ENCODE results near the gene TMEM190.

The TMEM190 gene

DNA sequence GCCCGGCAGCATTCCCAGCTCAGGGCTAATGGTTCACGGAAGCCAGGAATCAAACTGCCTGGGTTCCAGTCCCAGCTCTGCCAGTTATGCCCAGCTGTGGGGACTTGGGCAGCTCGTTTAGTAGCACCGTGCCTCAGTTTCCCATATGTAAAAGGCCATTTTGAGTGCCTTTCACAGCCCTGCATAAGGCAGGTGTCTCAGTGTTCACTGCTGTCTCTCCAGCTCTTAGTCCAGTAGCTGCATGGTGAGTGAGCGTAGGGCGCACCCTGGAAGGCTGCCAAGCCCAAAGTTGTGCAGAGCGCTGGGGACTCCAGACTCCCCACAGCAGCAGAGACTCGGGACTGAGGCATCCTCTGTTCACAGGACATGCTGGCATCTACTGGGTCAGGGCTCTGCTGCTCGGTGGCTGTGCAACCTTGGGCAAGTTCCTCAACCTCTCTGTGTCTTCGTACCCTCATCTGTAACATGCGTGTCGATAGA lies 14.6 kb downstream of the TMEM190 start:
- no CpG with 5 or more reads among the region's 12 CpGs for WGBS (ENCODE audit: extremely low coverage, insufficient coverage, insufficient read length)
- Histone ChIP-seq H4K91ac (ENCODE audit: low read depth, low read length) (no peak overlapping the region), H2BK5ac (ENCODE audit: low read depth, low read length, poor library complexity) (no peak overlapping the region)

DNA sequence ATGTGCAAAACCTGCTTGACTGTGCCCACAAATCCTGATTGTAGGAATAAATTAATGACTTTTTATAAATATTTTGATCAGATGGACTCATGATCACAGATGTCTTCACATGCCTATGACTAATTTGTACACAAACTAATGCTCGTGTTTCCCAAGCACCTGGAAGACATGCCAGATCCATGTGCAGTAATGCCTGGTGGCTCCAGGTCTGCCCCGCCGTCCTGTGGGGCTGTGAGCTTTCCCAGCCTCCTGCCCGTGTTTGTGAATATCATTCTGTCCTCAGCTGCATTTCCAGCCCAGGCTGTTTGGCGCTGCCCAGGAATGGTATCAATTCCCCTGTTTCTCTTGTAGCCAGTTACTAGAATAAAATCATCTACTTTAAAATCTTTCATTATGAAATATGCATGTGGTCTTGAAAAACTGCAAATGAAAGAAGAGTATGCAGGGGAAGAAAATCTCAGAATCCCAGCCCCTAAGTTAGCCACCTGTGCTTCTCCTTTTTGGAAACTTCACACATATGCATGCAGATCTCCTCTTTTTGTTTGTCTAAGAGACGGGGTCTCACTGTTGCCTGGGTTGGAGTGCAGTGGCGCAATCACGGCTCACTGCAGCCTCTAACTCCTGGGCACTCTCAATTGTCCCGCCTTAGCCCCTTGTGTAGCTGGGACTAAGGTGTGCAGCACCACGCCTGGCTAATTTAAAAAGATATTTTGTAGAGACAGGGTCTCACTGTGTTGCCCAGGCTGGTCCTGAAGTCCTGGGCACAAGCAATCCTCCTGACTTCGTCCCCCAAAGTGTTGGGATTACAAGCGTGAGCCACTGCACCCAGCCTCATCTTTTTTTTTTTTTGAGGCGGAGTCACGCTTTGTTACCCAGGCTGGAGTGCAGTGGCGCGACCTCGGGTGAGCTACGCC lies 15.3 kb downstream of the TMEM190 start:
- WGBS (ENCODE audit: extremely low coverage, insufficient coverage, insufficient read length), result no CpG with 5 or more reads among the region's 18 CpGs
- H4K12ac ChIP-seq (ENCODE audit: low read depth, low read length), result no peak overlapping the region

More for the DNA sequence above, 14.6 kb downstream of the TMEM190 start:
- H3K27ac ChIP-seq (ENCODE audit: low read depth, low read length), result no peak overlapping the region
- no peak overlapping the region for H3K4ac ChIP-seq (ENCODE audit: low read depth, low read length)
- H3K18ac ChIP-seq (ENCODE audit: low read length), result no peak overlapping the region
- peaks cover 46 to 47% of the 10 kb centered on the region in 2 experiments for H3K36me3 ChIP-seq (ENCODE audit: control insufficient read depth in 1 of 2, insufficient read depth in 2 of 2, low read length in 2 of 2)
- no peak overlapping the region for H3K14ac ChIP-seq (ENCODE audit: low read length)
- no peak overlapping the region for H2AFZ ChIP-seq (ENCODE audit: insufficient read depth, low read length, poor library complexity)
- no peaks in the 10 kb centered on the region for H3K27me3 ChIP-seq (ENCODE audit: insufficient read depth, low read length)
- H3K4me2 ChIP-seq (ENCODE audit: low read length), result no peak overlapping the region
- no peak overlapping the region for H3K23ac ChIP-seq (ENCODE audit: low read length)
- no peak overlapping the region for H2BK120ac ChIP-seq (ENCODE audit: insufficient read depth, low read length, poor library complexity)
- H3K4me3 ChIP-seq (ENCODE audit: low read depth, low read length), result no peak overlapping the region
- peaks cover 23 to 30% of the 10 kb centered on the region in 2 experiments for H3K4me1 ChIP-seq (ENCODE audit: control insufficient read depth in 1 of 2, insufficient read depth in 2 of 2, low read length in 2 of 2)
- H4K8ac ChIP-seq (ENCODE audit: low read depth, low read length), result no peak overlapping the region
- no peak overlapping the region for H2AK5ac ChIP-seq (ENCODE audit: low read length)
- H2BK12ac ChIP-seq (ENCODE audit: low read length), result no peak overlapping the region
- peaks cover 2% of the 10 kb centered on the region for H3K79me1 ChIP-seq (ENCODE audit: low read length)
- peaks cover 19% of the 10 kb centered on the region for H3K79me2 ChIP-seq (ENCODE audit: control insufficient read depth, insufficient read depth, low read length, poor library complexity)
- H3K9me3 ChIP-seq (ENCODE audit: insufficient read depth, low read depth, low read length), result no peaks in the 10 kb centered on the region
- no peak overlapping the region for H4K12ac ChIP-seq (ENCODE audit: low read depth, low read length)
- H3K9ac ChIP-seq (ENCODE audit: low read length), result no peak overlapping the region
- no peak for DNase-seq

DNA sequence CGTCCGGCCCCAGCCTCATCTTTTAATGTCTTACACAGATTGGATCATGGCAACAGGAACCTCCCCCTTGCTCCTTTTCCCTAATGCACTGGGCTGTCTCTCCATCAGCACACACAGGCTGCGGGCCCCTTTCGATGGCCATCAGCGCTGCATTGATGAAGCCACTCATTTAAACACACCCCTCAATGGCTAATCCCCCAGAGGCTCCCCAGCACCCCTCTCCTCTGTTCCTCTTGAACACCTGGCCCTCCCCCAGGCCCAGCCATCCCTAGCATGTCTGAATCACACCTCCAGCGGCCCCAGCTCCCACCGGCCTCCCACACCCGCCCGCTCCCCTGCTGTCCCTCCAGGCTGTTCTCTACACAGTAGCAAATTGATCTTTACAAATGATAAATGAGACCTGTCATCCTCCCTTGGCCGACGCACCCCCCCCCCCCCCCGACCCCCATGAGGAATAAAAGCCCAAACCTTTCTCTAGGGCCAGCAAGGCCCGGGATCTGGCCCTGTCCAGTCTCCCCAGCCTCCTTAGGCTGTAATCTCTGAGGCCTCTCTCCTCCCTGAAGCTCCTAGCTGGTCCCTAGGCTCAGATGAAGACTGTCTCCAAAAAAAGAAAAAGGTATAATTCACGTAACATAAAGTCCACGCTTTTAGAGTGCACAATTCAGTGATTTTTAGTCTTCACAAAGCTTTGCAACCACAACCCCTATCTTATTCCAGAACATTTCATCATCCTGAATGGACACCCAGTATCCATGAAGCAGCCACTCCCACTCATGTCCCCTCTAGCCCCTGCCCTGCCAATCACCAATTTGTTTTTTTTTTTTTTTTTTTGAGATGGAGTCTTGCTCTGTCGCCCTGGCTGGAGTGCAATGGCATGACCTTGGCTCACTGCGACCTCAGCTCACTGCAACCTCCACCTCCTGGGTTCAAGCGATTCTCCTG lies 16.5 kb downstream of the TMEM190 start:
- H2BK12ac ChIP-seq (ENCODE audit: low read length), result no peak overlapping the region
- no peak for DNase-seq
- no peak overlapping the region for H3K18ac ChIP-seq (ENCODE audit: low read length)
- H4K12ac ChIP-seq (ENCODE audit: low read depth, low read length), result no peak overlapping the region
- no peak overlapping the region for H3K9ac ChIP-seq (ENCODE audit: low read length)
- peaks cover 8 to 15% of the 10 kb centered on the region in 2 experiments for H3K4me1 ChIP-seq (ENCODE audit: control insufficient read depth in 1 of 2, insufficient read depth in 2 of 2, low read length in 2 of 2)
- H3K27me3 ChIP-seq (ENCODE audit: insufficient read depth, low read length), result no peaks in the 10 kb centered on the region
- no peak overlapping the region for H2AFZ ChIP-seq (ENCODE audit: insufficient read depth, low read length, poor library complexity)
- no CpG with 5 or more reads among the region's 18 CpGs for WGBS (ENCODE audit: extremely low coverage, insufficient coverage, insufficient read length)
- no peak overlapping the region for H3K27ac ChIP-seq (ENCODE audit: low read depth, low read length)
- H2AK5ac ChIP-seq (ENCODE audit: low read length), result no peak overlapping the region
- H3K23ac ChIP-seq (ENCODE audit: low read length), result no peak overlapping the region
- H4K8ac ChIP-seq (ENCODE audit: low read depth, low read length), result no peak overlapping the region
- H2BK5ac ChIP-seq (ENCODE audit: low read depth, low read length, poor library complexity), result no peak overlapping the region
- H2BK120ac ChIP-seq (ENCODE audit: insufficient read depth, low read length, poor library complexity), result no peak overlapping the region
- H3K9me3 ChIP-seq (ENCODE audit: insufficient read depth, low read depth, low read length), result no peaks in the 10 kb centered on the region
- no peak overlapping the region for H3K4me3 ChIP-seq (ENCODE audit: low read depth, low read length)
- no peak overlapping the region for H3K4ac ChIP-seq (ENCODE audit: low read depth, low read length)
- no peak overlapping the region for H4K91ac ChIP-seq (ENCODE audit: low read depth, low read length)
- H3K79me1 ChIP-seq (ENCODE audit: low read length), result no peaks in the 10 kb centered on the region
- H3K36me3 ChIP-seq (ENCODE audit: control insufficient read depth in 1 of 2, insufficient read depth in 2 of 2, low read length in 2 of 2), result peaks cover 28 to 30% of the 10 kb centered on the region in 2 experiments
- H3K14ac ChIP-seq (ENCODE audit: low read length), result no peak overlapping the region
- no peak overlapping the region for H3K4me2 ChIP-seq (ENCODE audit: low read length)
- H3K79me2 ChIP-seq (ENCODE audit: control insufficient read depth, insufficient read depth, low read length, poor library complexity), result peaks cover 3% of the 10 kb centered on the region

More for the DNA sequence above, 15.3 kb downstream of the TMEM190 start:
- no peak overlapping the region for H3K27ac ChIP-seq (ENCODE audit: low read depth, low read length)
- no peak overlapping the region for H4K8ac ChIP-seq (ENCODE audit: low read depth, low read length)
- peaks cover 39 to 42% of the 10 kb centered on the region in 2 experiments for H3K36me3 ChIP-seq (ENCODE audit: control insufficient read depth in 1 of 2, insufficient read depth in 2 of 2, low read length in 2 of 2)
- H3K9me3 ChIP-seq (ENCODE audit: insufficient read depth, low read depth, low read length), result no peaks in the 10 kb centered on the region
- H3K4me3 ChIP-seq (ENCODE audit: low read depth, low read length), result no peak overlapping the region
- no peak overlapping the region for H3K9ac ChIP-seq (ENCODE audit: low read length)
- H3K14ac ChIP-seq (ENCODE audit: low read length), result no peak overlapping the region
- H2AFZ ChIP-seq (ENCODE audit: insufficient read depth, low read length, poor library complexity), result no peak overlapping the region
- peak; percentile 28 to 38 for DNase-seq
- H2BK12ac ChIP-seq (ENCODE audit: low read length), result no peak overlapping the region
- no peaks in the 10 kb centered on the region for H3K79me1 ChIP-seq (ENCODE audit: low read length)
- H2BK5ac ChIP-seq (ENCODE audit: low read depth, low read length, poor library complexity), result no peak overlapping the region
- no peak overlapping the region for H3K4me2 ChIP-seq (ENCODE audit: low read length)
- no peaks in the 10 kb centered on the region for H3K27me3 ChIP-seq (ENCODE audit: insufficient read depth, low read length)
- no peak overlapping the region for H3K23ac ChIP-seq (ENCODE audit: low read length)
- peaks cover 20 to 27% of the 10 kb centered on the region in 2 experiments for H3K4me1 ChIP-seq (ENCODE audit: control insufficient read depth in 1 of 2, insufficient read depth in 2 of 2, low read length in 2 of 2)
- no peak overlapping the region for H4K91ac ChIP-seq (ENCODE audit: low read depth, low read length)
- H2BK120ac ChIP-seq (ENCODE audit: insufficient read depth, low read length, poor library complexity), result no peak overlapping the region
- H3K4ac ChIP-seq (ENCODE audit: low read depth, low read length), result no peak overlapping the region
- H3K18ac ChIP-seq (ENCODE audit: low read length), result no peak overlapping the region
- no peak overlapping the region for H2AK5ac ChIP-seq (ENCODE audit: low read length)
- H3K79me2 ChIP-seq (ENCODE audit: control insufficient read depth, insufficient read depth, low read length, poor library complexity), result peaks cover 12% of the 10 kb centered on the region

DNA sequence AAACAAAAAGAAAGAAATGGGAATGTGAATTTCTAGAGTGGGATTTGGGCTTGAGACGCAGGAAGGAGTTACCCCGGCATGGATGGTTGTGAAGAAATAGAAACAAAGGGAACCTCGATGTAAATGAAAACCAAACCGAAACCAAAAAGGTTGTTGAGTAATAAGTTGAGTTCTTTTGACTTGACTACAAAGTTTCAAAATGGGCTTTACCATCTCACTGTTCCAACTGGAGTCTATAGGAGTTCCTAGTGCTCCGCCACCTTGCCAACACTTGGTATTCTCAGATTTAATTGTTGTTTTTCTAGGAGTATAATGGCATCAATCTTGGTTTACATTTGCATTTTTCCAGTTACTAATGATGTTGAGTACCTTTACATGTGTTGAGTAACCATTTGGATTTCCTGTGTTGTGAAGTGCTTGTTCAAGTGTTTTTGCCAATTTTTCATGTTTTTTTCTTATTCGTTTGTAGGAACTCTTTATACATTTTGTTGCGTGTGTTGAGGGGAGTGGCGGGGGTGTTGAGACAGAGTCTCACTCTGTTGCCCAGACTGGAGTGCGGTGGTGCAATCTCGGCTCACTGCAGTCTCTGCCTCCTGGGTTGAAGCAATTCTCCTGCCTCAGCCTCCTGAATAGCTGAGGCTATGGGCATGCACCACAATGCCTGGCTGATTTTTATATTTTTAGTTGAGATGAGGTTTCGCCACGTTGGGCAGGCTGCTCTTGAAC lies 21.7 kb downstream of the TMEM190 start:
- no CpG with 5 or more reads among the region's 12 CpGs for WGBS (ENCODE audit: extremely low coverage, insufficient coverage, insufficient read length)
- H3K27ac ChIP-seq (ENCODE audit: low read depth, low read length), result no peak overlapping the region
- no peaks in the 10 kb centered on the region for H3K27me3 ChIP-seq (ENCODE audit: insufficient read depth, low read length)
- no peak overlapping the region for H2BK5ac ChIP-seq (ENCODE audit: low read depth, low read length, poor library complexity)
- H3K9ac ChIP-seq (ENCODE audit: low read length), result no peak overlapping the region
- H2BK12ac ChIP-seq (ENCODE audit: low read length), result no peak overlapping the region
- peaks cover 2% of the 10 kb centered on the region for H3K9me3 ChIP-seq (ENCODE audit: insufficient read depth, low read depth, low read length)
- peaks cover 28 to 29% of the 10 kb centered on the region in 2 experiments for H3K36me3 ChIP-seq (ENCODE audit: control insufficient read depth in 1 of 2, insufficient read depth in 2 of 2, low read length in 2 of 2)
- no peak overlapping the region for H2AFZ ChIP-seq (ENCODE audit: insufficient read depth, low read length, poor library complexity)
- H3K79me1 ChIP-seq (ENCODE audit: low read length), result no peaks in the 10 kb centered on the region
- no peaks in the 10 kb centered on the region for H3K4me1 ChIP-seq (ENCODE audit: control insufficient read depth in 1 of 2, insufficient read depth in 2 of 2, low read length in 2 of 2)
- H2AK5ac ChIP-seq (ENCODE audit: low read length), result no peak overlapping the region
- H3K23ac ChIP-seq (ENCODE audit: low read length), result no peak overlapping the region
- no peak overlapping the region for H3K18ac ChIP-seq (ENCODE audit: low read length)
- H3K79me2 ChIP-seq (ENCODE audit: control insufficient read depth, insufficient read depth, low read length, poor library complexity), result no peaks in the 10 kb centered on the region
- no peak overlapping the region for H4K8ac ChIP-seq (ENCODE audit: low read depth, low read length)
- H3K4me3 ChIP-seq (ENCODE audit: low read depth, low read length), result no peak overlapping the region
- no peak overlapping the region for H4K91ac ChIP-seq (ENCODE audit: low read depth, low read length)
- H4K12ac ChIP-seq (ENCODE audit: low read depth, low read length), result no peak overlapping the region
- no peak overlapping the region for H3K4me2 ChIP-seq (ENCODE audit: low read length)
- no peak overlapping the region for H3K4ac ChIP-seq (ENCODE audit: low read depth, low read length)
- DNase-seq, result no peak
- no peak overlapping the region for H3K14ac ChIP-seq (ENCODE audit: low read length)
- H2BK120ac ChIP-seq (ENCODE audit: insufficient read depth, low read length, poor library complexity), result no peak overlapping the region
